A549 (cell line): ENCODE results near the gene HCST. TPM values are rescaled to one million over a fixed set of nuclear protein-coding genes. Genes with fewer than 3 reads are reported as not detected.

Experiments used
- BHLHE40 ChIP-seq: IDR thresholded peaks from 2 replicates; pipeline ENCODE4 v1.6.1; 2012; ENCODE audit warnings: low read depth, low read length, inconsistent platforms
- CBX8 ChIP-seq: fragments of 200-600 bp; sonication (generic); IDR thresholded peaks from 2 replicates; pipeline ENCODE4 v1.6.1; 2016
- CHD2 ChIP-seq: fragments of 150-350 bp; IDR thresholded peaks from 2 replicates; pipeline ENCODE4 v1.6.1; 2014; ENCODE audit warnings: low read length; ENCODE audit not compliant: partially characterized antibody
- CTCF ChIP-seq: fragments of >200 bp; sonication (Bioruptor Twin); formaldehyde crosslinking; IDR thresholded peaks from 3 replicates; pipeline ENCODE4 v1.5.1; 2016
- ELK1 ChIP-seq: fragments of 150-350 bp; IDR thresholded peaks from 2 replicates; pipeline ENCODE4 v1.6.1; 2014; ENCODE audit warnings: low read depth, mild to moderate bottlenecking, low read length
- FOSB ChIP-seq: fragments of 250-450 bp; sonication (Bioruptor Pico); IDR thresholded peaks from 2 replicates; pipeline ENCODE4 v1.5.0; 2020; ENCODE audit warnings: mild to moderate bottlenecking, moderate library complexity
- GATA3 ChIP-seq: IDR thresholded peaks from 2 replicates; pipeline ENCODE4 v1.6.1; 2012; ENCODE audit warnings: borderline replicate concordance
- HEYL ChIP-seq: fragments of 250-450 bp; sonication (Bioruptor Pico); IDR thresholded peaks from 2 replicates; pipeline ENCODE4 v1.8.0; 2021; ENCODE audit warnings: mild to moderate bottlenecking, moderate library complexity
- HMGXB4 ChIP-seq: fragments of 250-450 bp; sonication (Bioruptor Pico); IDR thresholded peaks from 2 replicates; pipeline ENCODE4 v1.5.0; 2021; ENCODE audit warnings: mild to moderate bottlenecking, moderate library complexity, borderline replicate concordance
- HOXA7 ChIP-seq: fragments of 250-450 bp; sonication (Bioruptor Pico); IDR thresholded peaks from 2 replicates; pipeline ENCODE4 v1.5.0; 2020; ENCODE audit warnings: mild to moderate bottlenecking, moderate library complexity
- HOXB13 ChIP-seq: fragments of 250-450 bp; sonication (Bioruptor Pico); IDR thresholded peaks from 2 replicates; pipeline ENCODE4 v1.5.0; 2020; ENCODE audit warnings: low read depth, mild to moderate bottlenecking, moderate library complexity
- JUN ChIP-seq, 2 experiments: fragments of >200 bp; sonication (Bioruptor Twin); formaldehyde crosslinking; IDR thresholded peaks; 2 replicates in 1 of 2; 3 replicates in 1 of 2; pipeline ENCODE4 v1.6.1; 2016 to 2017
- JUNB ChIP-seq: fragments of >200 bp; sonication (Bioruptor Twin); formaldehyde crosslinking; IDR thresholded peaks from 2 replicates; pipeline ENCODE4 v1.6.1; 2016
- MAX ChIP-seq: IDR thresholded peaks from 2 replicates; pipeline ENCODE4 v1.6.1; 2012
- NPAS2 ChIP-seq: fragments of 250-450 bp; sonication (Bioruptor Pico); IDR thresholded peaks from 2 replicates; pipeline ENCODE4 v1.8.0; 2022; ENCODE audit warnings: mild to moderate bottlenecking, moderate library complexity, borderline replicate concordance
- NR3C1 ChIP-seq: fragments of >200 bp; sonication (Bioruptor Twin); formaldehyde crosslinking; IDR thresholded peaks from 3 replicates; pipeline ENCODE4 v1.6.1; 2017
- POLR2A ChIP-seq: IDR thresholded peaks from 2 replicates; pipeline ENCODE4 v1.6.1; 2012; ENCODE audit warnings: mild to moderate bottlenecking, low read length
- POLR2AphosphoS2 ChIP-seq: conservative IDR thresholded peaks from 2 replicates; pipeline ENCODE4 v1.6.1; 2012; ENCODE audit warnings: low read length, improper control_type of control experiment, inconsistent platforms
- RAD21 ChIP-seq, 2 experiments: fragments of >200 bp in 1 of 2; sonication (Bioruptor Twin) in 1 of 2; formaldehyde crosslinking in 1 of 2; IDR thresholded peaks in 1 of 2; conservative IDR thresholded peaks in 1 of 2; 2 replicates in 1 of 2; 3 replicates in 1 of 2; pipeline ENCODE4 v1.6.1; 2012 to 2018; ENCODE audit warnings: inconsistent platforms in 1 of 2
- RARB ChIP-seq: fragments of 250-450 bp; sonication (Bioruptor Pico); IDR thresholded peaks from 2 replicates; pipeline ENCODE4 v1.8.0; 2021; ENCODE audit warnings: mild to moderate bottlenecking, moderate library complexity
- RCOR1 ChIP-seq: fragments of 150-350 bp; IDR thresholded peaks from 2 replicates; pipeline ENCODE4 v1.6.1; 2014; ENCODE audit warnings: antibody characterized with exemption, low read length, low read depth
- TFCP2L1 ChIP-seq: fragments of 250-450 bp; sonication (Bioruptor Pico); IDR thresholded peaks from 2 replicates; pipeline ENCODE4 v1.5.0; 2021; ENCODE audit warnings: mild to moderate bottlenecking
- ZC3H11A ChIP-seq: fragments of 450-650 bp; IDR thresholded peaks from 2 replicates; pipeline ENCODE4 v1.6.1; 2014; ENCODE audit warnings: antibody characterized with exemption, mild to moderate bottlenecking
- ZFP36 ChIP-seq: fragments of 450-650 bp; IDR thresholded peaks from 2 replicates; pipeline ENCODE4 v1.6.1; 2014; ENCODE audit warnings: borderline replicate concordance; ENCODE audit not compliant: partially characterized antibody
- ZNF302 ChIP-seq: fragments of 250-450 bp; sonication (Bioruptor Pico); IDR thresholded peaks from 2 replicates; pipeline ENCODE4 v1.9.0; 2021; ENCODE audit warnings: inconsistent platforms, mild to moderate bottlenecking, moderate library complexity
- polyA plus RNA-seq, 4 experiments: library from polyadenylated mRNA; depleted of rRNA in 3 of 4; stranded (reverse); fragments of >200 nt; fragmentation: RNase III in 1 of 4; extraction: RNeasy Plus Mini Kit Qiagen cat#74134 plus additional on column Dnase treatment in 1 of 4; gene quantifications; 2 replicates in 3 of 4; 3 replicates in 1 of 4; pipeline ENCODE4 v1.2.3, GENCODE V29; 2011 to 2017
- TF ChIP-seq, protein P1 (sequence below): fragments of 200-600 bp; sonication (generic); IDR thresholded peaks from 2 replicates; pipeline ENCODE4 v1.6.1; 2016; ENCODE audit warnings: antibody characterized with exemption, mild to moderate bottlenecking, moderate library complexity
- TF ChIP-seq, protein P2 (sequence below): IDR thresholded peaks from 2 replicates; pipeline ENCODE4 v1.6.1; 2012
- TF ChIP-seq, protein P3 (sequence below): fragments of 450-650 bp; IDR thresholded peaks from 2 replicates; pipeline ENCODE4 v1.6.1; 2014; ENCODE audit warnings: antibody characterized with exemption
- TF ChIP-seq, protein P4 (sequence below): fragments of 250-450 bp; sonication (Bioruptor Pico); IDR thresholded peaks from 2 replicates; pipeline ENCODE4 v1.5.0; 2020; ENCODE audit warnings: low read depth, mild to moderate bottlenecking, moderate library complexity
- TF ChIP-seq, protein P5 (sequence below): IDR thresholded peaks from 2 replicates; pipeline ENCODE4 v1.6.1; 2012; ENCODE audit warnings: low read depth, borderline replicate concordance

Gene HCST
- polyA plus RNA-seq, 2 of the 4 experiments (the other 2 are of a cell fraction): 0.49 TPM; not detected in 1

GRCh38 chr19:35868172-35868822 lies 34.0 kb upstream of the HCST start, which contains the start of gene APLP1 (continued):
- TF ChIP-seq, protein P1, sequence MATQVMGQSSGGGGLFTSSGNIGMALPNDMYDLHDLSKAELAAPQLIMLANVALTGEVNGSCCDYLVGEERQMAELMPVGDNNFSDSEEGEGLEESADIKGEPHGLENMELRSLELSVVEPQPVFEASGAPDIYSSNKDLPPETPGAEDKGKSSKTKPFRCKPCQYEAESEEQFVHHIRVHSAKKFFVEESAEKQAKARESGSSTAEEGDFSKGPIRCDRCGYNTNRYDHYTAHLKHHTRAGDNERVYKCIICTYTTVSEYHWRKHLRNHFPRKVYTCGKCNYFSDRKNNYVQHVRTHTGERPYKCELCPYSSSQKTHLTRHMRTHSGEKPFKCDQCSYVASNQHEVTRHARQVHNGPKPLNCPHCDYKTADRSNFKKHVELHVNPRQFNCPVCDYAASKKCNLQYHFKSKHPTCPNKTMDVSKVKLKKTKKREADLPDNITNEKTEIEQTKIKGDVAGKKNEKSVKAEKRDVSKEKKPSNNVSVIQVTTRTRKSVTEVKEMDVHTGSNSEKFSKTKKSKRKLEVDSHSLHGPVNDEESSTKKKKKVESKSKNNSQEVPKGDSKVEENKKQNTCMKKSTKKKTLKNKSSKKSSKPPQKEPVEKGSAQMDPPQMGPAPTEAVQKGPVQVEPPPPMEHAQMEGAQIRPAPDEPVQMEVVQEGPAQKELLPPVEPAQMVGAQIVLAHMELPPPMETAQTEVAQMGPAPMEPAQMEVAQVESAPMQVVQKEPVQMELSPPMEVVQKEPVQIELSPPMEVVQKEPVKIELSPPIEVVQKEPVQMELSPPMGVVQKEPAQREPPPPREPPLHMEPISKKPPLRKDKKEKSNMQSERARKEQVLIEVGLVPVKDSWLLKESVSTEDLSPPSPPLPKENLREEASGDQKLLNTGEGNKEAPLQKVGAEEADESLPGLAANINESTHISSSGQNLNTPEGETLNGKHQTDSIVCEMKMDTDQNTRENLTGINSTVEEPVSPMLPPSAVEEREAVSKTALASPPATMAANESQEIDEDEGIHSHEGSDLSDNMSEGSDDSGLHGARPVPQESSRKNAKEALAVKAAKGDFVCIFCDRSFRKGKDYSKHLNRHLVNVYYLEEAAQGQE: no peak
- no peak for TF ChIP-seq NR3C1
- no peak for TF ChIP-seq POLR2AphosphoS2
- peak; percentile 60 for TF ChIP-seq MAX
- no peak for TF ChIP-seq RAD21 (conservative IDR thresholded peaks at IDR 0.05 in 1 of 2, IDR thresholded peaks at IDR 0.05 in 1 of 2)
- no peak for TF ChIP-seq RARB (CRISPR knock-in tag)
- no peak for TF ChIP-seq HMGXB4 (CRISPR knock-in tag)
- no peak for TF ChIP-seq ELK1
- TF ChIP-seq RCOR1: no peak
- no peak for TF ChIP-seq CHD2
- no peak for TF ChIP-seq HEYL
- peak in 1 of 2 experiments; percentile 55; a peak in 3 of 5 replicates for TF ChIP-seq JUN (IDR thresholded peaks at IDR 0.05)
- no peak for TF ChIP-seq BHLHE40
- no peak for TF ChIP-seq HOXA7 (CRISPR knock-in tag)
- TF ChIP-seq FOSB (CRISPR knock-in tag): no peak
- no peak for TF ChIP-seq JUNB
- TF ChIP-seq ZNF302 (CRISPR knock-in tag): no peak
- TF ChIP-seq CBX8: no peak
- TF ChIP-seq POLR2A: no peak; the same call in 1 of the 2 replicates
- no peak for TF ChIP-seq HOXB13
- TF ChIP-seq, protein P2, sequence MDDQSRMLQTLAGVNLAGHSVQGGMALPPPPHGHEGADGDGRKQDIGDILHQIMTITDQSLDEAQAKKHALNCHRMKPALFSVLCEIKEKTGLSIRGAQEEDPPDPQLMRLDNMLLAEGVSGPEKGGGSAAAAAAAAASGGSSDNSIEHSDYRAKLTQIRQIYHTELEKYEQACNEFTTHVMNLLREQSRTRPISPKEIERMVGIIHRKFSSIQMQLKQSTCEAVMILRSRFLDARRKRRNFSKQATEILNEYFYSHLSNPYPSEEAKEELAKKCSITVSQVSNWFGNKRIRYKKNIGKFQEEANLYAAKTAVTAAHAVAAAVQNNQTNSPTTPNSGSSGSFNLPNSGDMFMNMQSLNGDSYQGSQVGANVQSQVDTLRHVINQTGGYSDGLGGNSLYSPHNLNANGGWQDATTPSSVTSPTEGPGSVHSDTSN: 0 out of 2 replicates have a peak, but pooled peaks have one; percentile 10
- no peak for TF ChIP-seq CTCF
- TF ChIP-seq, protein P3, sequence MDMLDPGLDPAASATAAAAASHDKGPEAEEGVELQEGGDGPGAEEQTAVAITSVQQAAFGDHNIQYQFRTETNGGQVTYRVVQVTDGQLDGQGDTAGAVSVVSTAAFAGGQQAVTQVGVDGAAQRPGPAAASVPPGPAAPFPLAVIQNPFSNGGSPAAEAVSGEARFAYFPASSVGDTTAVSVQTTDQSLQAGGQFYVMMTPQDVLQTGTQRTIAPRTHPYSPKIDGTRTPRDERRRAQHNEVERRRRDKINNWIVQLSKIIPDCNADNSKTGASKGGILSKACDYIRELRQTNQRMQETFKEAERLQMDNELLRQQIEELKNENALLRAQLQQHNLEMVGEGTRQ: no peak
- TF ChIP-seq TFCP2L1: 0 out of 2 replicates have a peak, but pooled peaks have one; percentile 22
- no peak for TF ChIP-seq GATA3
- TF ChIP-seq NPAS2: no peak
- TF ChIP-seq, protein P4, sequence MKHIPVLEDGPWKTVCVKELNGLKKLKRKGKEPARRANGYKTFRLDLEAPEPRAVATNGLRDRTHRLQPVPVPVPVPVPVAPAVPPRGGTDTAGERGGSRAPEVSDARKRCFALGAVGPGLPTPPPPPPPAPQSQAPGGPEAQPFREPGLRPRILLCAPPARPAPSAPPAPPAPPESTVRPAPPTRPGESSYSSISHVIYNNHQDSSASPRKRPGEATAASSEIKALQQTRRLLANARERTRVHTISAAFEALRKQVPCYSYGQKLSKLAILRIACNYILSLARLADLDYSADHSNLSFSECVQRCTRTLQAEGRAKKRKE (CRISPR knock-in tag): no peak
- TF ChIP-seq, protein P5, sequence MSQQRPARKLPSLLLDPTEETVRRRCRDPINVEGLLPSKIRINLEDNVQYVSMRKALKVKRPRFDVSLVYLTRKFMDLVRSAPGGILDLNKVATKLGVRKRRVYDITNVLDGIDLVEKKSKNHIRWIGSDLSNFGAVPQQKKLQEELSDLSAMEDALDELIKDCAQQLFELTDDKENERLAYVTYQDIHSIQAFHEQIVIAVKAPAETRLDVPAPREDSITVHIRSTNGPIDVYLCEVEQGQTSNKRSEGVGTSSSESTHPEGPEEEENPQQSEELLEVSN: peak; percentile 72
- no peak for TF ChIP-seq ZC3H11A
- no peak for TF ChIP-seq ZFP36
